Measurements from ENCODE around the gene KLRC4.
"Not testable (repeated sequence)": the region's sequence is repeated elsewhere in the genome, so short reads cannot be mapped to it uniquely, and the experiment has no call there.

The KLRC4 gene

GRCh38 chr12:10396176-10396575 lies 13.4 kb downstream of the KLRC4 start:
- not testable (repeated sequence) for DNase-seq

GRCh38 chr12:10395390-10395998 lies 14.1 kb downstream of the KLRC4 start:
- DNase-seq, result peak; percentile 84

GRCh38 chr12:10394531-10395152 lies 14.9 kb downstream of the KLRC4 start:
- not testable (repeated sequence) for DNase-seq

GRCh38 chr12:10393291-10393690 lies 16.3 kb downstream of the KLRC4 start:
- no peak for DNase-seq

- DNase-seq, result peak; percentile 25
Observed at GRCh38 chr12:10392394-10392930, 17.1 kb downstream of the KLRC4 start.

GRCh38 chr12:10390991-10391390 lies 18.6 kb downstream of the KLRC4 start:
- not testable (repeated sequence) for DNase-seq

GRCh38 chr12:10389904-10390303 lies 19.7 kb downstream of the KLRC4 start, which contains the start of gene KLRK1:
Gene KLRK1, minus strand, starts transcription at chr12:10390041. Its CDS starts 1,231 bp downstream, at chr12:10388810.
- DNase-seq, result no peak

GRCh38 chr12:10388624-10389413 lies 20.7 kb downstream of the KLRC4 start:
- no peak for DNase-seq

- DNase-seq, result not testable (repeated sequence)
Observed at GRCh38 chr12:10387498-10387897, 22.1 kb downstream of the KLRC4 start.

- no peak for DNase-seq
Observed at GRCh38 chr12:10386857-10387256, 22.7 kb downstream of the KLRC4 start.

GRCh38 chr12:10385166-10385613 lies 24.4 kb downstream of the KLRC4 start:
- no peak for DNase-seq

- DNase-seq, result no peak
Observed at GRCh38 chr12:10384191-10384590, 25.4 kb downstream of the KLRC4 start.

GRCh38 chr12:10381928-10382628 lies 27.5 kb downstream of the KLRC4 start:
- no peak for DNase-seq

- DNase-seq, result not testable (repeated sequence)
Observed at GRCh38 chr12:10378737-10379136, 30.8 kb downstream of the KLRC4 start.

- no peak for DNase-seq
Observed at GRCh38 chr12:10374624-10375018, 34.9 kb downstream of the KLRC4 start.

GRCh38 chr12:10372559-10372958 lies 37.0 kb downstream of the KLRC4 start:
- DNase-seq, result no peak

GRCh38 chr12:10371893-10372535 lies 37.5 kb downstream of the KLRC4 start:
- not testable (repeated sequence) for DNase-seq

- no peak for DNase-seq
Observed at GRCh38 chr12:10369557-10370415, 39.8 kb downstream of the KLRC4 start.

GRCh38 chr12:10368206-10369171 lies 41.1 kb downstream of the KLRC4 start:
- no peak for DNase-seq

- not testable (repeated sequence) for DNase-seq
Observed at GRCh38 chr12:10367714-10368113, 41.8 kb downstream of the KLRC4 start.

Measured in NCI-H510A treated with DMSO at 0.1 percent for 48 hours (cell line).